ENCODE data around the gene AGBL2. TPM values are rescaled to one million over a fixed set of nuclear protein-coding genes. Genes with fewer than 3 reads are reported as not detected.
"Not testable (repeated sequence)": the region's sequence is repeated elsewhere in the genome, so short reads cannot be mapped to it uniquely, and the experiment has no call there.

AGBL2 gene
- polyA plus RNA-seq, 3 donors: 7.1 to 10.6 (median 8.9) TPM

DNA sequence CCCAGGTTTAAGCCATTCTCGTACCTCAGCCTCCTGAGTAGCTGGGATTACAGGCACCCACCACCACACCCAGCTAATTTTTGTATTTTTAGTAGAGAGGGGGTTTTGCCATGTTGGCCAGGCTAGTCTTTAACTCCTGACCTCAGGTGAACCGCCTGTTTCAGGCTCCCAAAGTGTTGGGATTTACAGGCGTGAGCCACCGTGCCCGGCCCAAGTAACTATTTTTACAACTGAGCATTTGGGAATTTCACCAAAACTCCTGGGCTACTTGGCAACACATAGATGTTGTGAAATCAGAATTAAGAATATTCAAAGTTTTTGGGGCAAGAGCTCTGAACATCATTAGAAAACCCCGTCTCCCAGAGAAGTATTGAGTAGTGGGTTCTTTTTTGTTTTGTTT, 74.7 kb downstream of the AGBL2 start:
- DNase-seq (ENCODE audit: low read depth in 3 of 3, low spot score in 2 of 3): not testable (repeated sequence)

DNA sequence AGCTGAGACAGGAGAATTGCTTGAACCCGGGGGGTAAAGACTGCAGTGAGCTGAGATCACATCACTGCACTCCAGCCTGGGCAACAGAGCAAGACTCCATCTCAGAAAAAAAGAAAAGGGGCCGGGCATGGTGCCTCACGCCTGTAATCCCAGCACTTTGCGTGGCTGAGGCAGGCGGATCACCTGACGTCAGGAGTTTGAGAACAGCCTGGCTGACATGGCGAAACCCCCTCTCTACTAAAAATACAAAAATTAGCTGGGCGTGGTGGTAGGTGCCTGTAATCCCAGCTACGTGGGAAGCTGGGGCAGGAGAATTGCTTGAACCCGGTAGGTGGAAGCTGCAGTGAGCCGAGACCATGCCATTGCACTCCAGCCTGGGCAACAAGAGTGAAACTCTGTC, 78.8 kb downstream of the AGBL2 start:
- not testable (repeated sequence) for DNase-seq (ENCODE audit: low read depth in 3 of 3, low spot score in 2 of 3)

DNA sequence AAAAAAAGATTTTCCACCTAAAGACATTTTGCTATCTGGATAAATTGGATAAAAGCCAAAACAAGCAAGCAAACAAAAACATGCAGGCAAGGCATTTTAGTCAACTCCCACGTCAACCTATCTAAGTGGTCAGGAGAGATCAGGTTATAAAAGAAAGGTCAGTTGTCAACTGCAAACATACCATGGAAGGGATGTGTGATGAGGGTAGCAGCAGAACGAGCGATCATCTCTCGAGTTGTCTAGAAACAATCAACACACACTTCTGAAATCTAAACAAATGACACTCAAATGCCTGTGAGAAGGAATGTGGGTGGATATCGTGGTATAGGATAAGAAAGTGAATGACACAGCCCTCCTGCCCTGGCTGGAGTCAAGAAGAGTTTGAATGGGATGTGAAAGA, 83.7 kb downstream of the AGBL2 start:
- no peak for DNase-seq (ENCODE audit: low read depth in 3 of 3, low spot score in 2 of 3)

DNA sequence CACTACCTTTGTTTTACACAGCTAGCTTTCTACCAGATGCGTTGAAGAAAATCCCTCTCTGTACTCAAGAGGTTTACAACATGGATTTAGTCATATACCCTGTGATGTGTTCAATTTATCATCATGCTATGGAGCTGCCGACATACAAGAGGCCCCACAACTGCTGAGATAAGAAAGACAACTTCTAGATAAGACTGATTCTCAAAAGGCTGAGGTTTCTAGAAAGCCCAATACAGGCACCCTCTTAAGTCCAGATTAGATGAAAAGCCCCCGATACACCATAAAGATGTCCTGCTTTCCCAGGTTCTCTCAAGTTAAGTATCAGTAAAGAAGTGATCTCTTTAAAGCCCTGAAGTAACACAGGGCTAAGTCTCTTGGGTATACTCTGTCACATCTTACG, 87.1 kb downstream of the AGBL2 start:
- no peak for DNase-seq (ENCODE audit: low read depth in 3 of 3, low spot score in 2 of 3)

DNA sequence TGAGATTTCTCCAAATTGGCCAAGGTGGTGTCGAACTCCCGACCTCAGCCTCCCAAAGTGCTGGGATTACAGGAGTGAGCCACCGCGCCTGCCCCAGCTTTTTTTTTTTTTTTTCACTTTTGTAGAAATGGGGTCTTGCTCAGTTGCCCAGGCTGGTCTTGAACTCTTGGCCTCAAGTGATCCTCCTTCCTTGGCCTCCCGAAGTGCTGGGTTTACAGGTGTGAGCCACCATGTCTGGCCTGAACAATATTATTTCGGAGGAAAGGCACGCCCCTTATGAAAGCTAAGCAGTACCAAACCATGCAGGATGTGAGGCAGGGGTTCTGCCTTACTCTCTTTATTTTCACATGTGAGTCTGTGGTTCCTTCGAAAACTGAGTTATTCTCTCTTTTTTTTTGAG, 88.9 kb downstream of the AGBL2 start:
- DNase-seq (ENCODE audit: low read depth in 3 of 3, low spot score in 2 of 3): no peak

DNA sequence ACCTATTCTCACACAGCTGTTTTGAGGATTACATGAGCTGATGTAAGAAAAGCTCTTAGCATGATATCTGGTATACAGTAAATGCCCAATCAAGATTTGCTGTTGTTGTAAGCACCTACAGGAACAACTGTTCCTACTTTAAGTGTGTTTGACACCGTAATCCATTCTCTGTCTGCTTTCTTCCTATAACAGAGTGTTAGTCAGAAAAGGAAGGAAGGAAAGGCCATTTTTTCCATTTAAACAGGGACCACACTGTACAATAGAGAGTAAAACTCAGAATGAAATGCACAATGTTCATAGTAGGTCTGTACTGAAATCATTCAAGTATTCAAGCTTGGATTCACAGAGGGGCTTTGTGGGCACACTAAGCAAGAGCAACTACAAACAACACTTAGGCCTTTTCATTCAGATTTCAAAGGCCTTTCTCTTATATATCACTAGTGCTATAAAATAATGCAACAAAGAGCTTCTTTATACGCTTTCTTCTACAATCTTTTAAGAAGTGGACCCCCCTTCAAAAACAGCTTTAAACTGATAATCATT, 94.3 kb downstream of the AGBL2 start:
- DNase-seq (ENCODE audit: low read depth in 3 of 3, low spot score in 2 of 3): no peak

DNA sequence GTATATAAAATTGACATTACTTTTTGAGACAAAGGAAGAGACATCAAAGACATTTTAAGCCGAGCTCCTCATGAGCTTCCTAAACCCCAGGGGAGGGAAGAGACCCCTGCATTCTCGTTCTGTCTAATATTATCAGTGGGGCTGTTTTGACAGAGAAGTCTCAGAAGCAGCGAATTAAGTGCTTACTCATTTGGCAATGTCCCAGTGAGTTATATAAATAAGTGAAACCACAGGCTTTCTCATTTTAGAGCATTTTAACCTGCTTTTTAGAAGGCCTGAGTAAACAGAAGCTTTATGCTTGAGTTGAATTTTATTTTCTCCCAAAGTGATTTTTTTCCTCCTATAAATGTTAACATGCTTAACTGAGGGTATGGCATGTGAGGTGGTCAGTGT, 97.8 kb downstream of the AGBL2 start:
- no peak for DNase-seq (ENCODE audit: low read depth in 3 of 3, low spot score in 2 of 3)

DNA sequence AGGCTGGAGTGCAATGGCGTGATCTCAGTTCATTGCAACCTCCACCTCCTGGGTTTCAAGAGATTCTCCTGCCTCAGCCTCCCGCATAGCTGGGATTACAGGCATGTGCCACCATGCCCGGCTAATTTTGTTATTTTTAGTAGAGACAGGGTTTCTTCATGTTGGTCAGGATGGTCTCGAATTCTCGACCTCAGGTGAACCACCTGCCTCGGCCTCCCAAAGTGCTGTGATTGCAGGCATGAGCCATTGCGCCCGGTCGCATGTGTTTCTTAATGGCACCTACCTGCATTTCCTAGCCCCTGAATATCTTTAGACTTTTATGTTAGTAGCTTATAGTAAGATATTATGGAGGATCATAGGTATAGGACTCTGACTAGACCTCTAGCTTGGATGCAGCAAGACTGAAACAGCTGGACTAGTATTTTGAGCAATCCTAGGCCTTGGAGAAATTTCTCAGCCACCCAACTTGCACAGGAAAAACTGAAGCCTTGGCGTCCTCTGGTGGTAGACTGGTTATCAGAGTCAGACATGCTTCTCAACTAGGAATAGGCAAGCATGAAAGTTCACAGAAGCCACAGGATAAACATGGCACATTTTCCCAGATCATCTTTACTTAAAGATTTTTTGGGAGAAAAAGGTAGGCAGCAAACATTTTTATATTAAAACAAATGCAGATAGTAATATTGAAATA, 98.3 kb downstream of the AGBL2 start:
- DNase-seq (ENCODE audit: low read depth in 3 of 3, low spot score in 2 of 3): no peak

DNA sequence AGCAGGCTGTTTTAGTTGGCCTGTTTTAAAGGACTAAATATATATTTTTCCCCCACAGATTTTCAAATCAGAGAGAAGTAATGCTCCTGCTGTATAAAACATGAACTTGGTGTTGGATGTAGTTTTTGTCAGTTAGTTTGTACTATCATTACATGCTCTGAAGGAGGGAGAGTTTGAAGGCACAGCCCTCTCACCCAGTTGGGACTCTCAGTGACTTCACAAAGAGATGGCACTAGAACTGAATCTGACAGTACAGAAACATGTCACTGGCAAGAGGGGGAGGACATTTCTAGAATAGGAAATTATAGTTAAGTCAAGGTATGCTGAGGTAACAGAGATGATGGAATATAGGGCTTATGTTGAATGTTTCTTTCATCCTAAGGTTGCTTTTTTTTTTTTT, 99.9 kb downstream of the AGBL2 start:
- no peak for DNase-seq (ENCODE audit: low read depth in 3 of 3, low spot score in 2 of 3)

DNA sequence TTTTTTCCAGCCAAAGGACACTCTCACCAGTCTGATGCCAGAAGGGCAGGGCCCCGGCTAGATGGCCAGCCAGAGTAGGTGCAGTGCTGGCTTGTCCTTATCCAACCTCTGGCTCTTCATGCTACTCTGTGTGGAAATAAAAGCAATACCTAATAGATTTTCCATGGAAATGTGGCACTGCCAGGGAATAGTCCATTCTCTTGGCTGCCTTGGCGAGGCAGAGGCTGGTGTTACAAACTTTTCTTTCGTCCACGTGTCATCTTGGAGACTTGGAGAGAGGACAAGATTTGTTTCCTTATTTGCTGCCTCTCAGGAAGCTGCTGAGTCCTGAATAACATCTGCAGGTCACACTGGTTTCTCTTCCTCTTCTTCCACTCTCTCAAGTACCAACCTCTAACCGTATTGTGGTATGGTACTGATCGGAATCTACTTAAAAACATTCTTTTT, 103.8 kb downstream of the AGBL2 start:
- DNase-seq (ENCODE audit: low read depth in 3 of 3, low spot score in 2 of 3): no peak

DNA sequence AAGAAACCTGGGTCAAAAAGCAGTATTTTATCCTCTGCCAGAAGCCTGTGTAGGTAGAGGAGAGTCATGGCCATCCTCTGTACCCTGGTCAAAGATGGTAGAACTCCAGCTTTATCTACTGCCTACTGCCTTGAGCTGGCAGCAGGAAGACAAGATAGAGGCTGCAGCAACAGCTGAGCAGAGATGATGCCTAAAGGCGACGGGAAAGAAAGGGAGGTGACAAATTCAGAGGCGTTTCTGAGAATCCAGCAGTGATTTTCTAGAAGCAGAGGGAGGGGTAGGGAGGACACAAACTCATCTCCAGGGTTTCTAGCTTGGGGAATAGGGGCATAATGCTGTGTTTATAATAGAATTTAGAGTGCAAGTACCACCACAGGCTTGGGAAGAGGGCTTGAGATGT, 105.5 kb downstream of the AGBL2 start:
- no peak for DNase-seq (ENCODE audit: low read depth in 3 of 3, low spot score in 2 of 3)

Other genes starting within 250 kb of the AGBL2 start
- gene CELF1, start 162.2 kb downstream of the AGBL2 start, polyA plus RNA-seq (ENCODE audit: insufficient read length in 3 of 3): 10 to 100 TPM; 92.7 to 99.4 (median 98.1) TPM
- gene PTPMT1, start 149.8 kb downstream of the AGBL2 start, polyA plus RNA-seq (ENCODE audit: insufficient read length in 3 of 3): 10 to 100 TPM; 51.6 to 61.4 (median 55.3) TPM
- gene KBTBD4, start 136.4 kb downstream of the AGBL2 start, polyA plus RNA-seq (ENCODE audit: insufficient read length in 3 of 3): 10 to 100 TPM; 28.4 to 30.0 (median 29.8) TPM
- gene NDUFS3, start 136.3 kb downstream of the AGBL2 start, polyA plus RNA-seq (ENCODE audit: insufficient read length in 3 of 3): 100 to 1,000 TPM; 162 to 168 (median 166) TPM
- under 1 TPM in 2 of 3 donors, not detected in 1; 0.19 to 0.40 TPM for gene FAM180B, start 128.7 kb downstream of the AGBL2 start, polyA plus RNA-seq (ENCODE audit: insufficient read length in 3 of 3)
- 1 to 10 TPM; 4.5 to 6.3 (median 5.3) TPM for gene C1QTNF4, start 121.0 kb downstream of the AGBL2 start, polyA plus RNA-seq (ENCODE audit: insufficient read length in 3 of 3)
- gene MTCH2, start 72.8 kb downstream of the AGBL2 start, polyA plus RNA-seq (ENCODE audit: insufficient read length in 3 of 3): 100 to 1,000 TPM; 121 to 136 (median 132) TPM
- 100 to 1,000 TPM in 1 of 3 donors, 10 to 100 TPM in 2; 89.9 to 114 (median 95.4) TPM for gene FNBP4, start 52.0 kb upstream of the AGBL2 start, polyA plus RNA-seq (ENCODE audit: insufficient read length in 3 of 3)
- gene NUP160, start 133.0 kb upstream of the AGBL2 start, polyA plus RNA-seq (ENCODE audit: insufficient read length in 3 of 3): 10 to 100 TPM; 63.4 to 68.9 (median 68.5) TPM